Neural progenitor cell (in vitro differentiated cells): ENCODE data around the gene FCN3. TPM values are rescaled to one million over a fixed set of nuclear protein-coding genes. Genes with fewer than 3 reads are reported as not detected.

ENCODE experiments used
- DNase-seq: peaks from one replicate; pipeline ENCODE4 v3.0.0-alpha.2; 2016; ENCODE audit warnings: low spot score
- H2AFZ ChIP-seq: fragments of 200-600 bp; sonication (generic); replicated peaks from 2 replicates; pipeline ENCODE4 v1.6.1; 2016; ENCODE audit warnings: antibody characterized with exemption
- H3F3A ChIP-seq: fragments of 200-600 bp; sonication (generic); 2 replicates; pipeline ENCODE4 v1.6.1; 2016; ENCODE audit warnings: antibody characterized with exemption, low read depth
- H3K27ac ChIP-seq: fragments of 200-600 bp; sonication (generic); 2 replicates; pipeline ENCODE4 v1.5.1; 2016; ENCODE audit warnings: mild to moderate bottlenecking
- H3K27me3 ChIP-seq: fragments of 200-600 bp; sonication (generic); 2 replicates; pipeline ENCODE4 v1.6.1; 2016; ENCODE audit warnings: mild to moderate bottlenecking, moderate library complexity
- H3K36me3 ChIP-seq: fragments of 200-600 bp; sonication (generic); 2 replicates; pipeline ENCODE4 v1.5.1; 2016
- H3K4me1 ChIP-seq: fragments of 200-600 bp; sonication (generic); 2 replicates; pipeline ENCODE4 v1.6.1; 2016; ENCODE audit warnings: mixed run types
- H3K4me2 ChIP-seq: fragments of 200-600 bp; sonication (generic); 2 replicates; pipeline ENCODE4 v1.6.1; 2016
- H3K4me3 ChIP-seq: fragments of 200-600 bp; sonication (generic); 2 replicates; pipeline ENCODE4 v1.5.1; 2016
- H3K79me2 ChIP-seq: fragments of 200-600 bp; sonication (generic); 2 replicates; pipeline ENCODE4 v1.6.1; 2016; ENCODE audit warnings: low read depth
- H3K9ac ChIP-seq: fragments of 200-600 bp; sonication (generic); 2 replicates; pipeline ENCODE4 v1.6.1; 2016
- H3K9me3 ChIP-seq: fragments of 200-600 bp; sonication (generic); 2 replicates; pipeline ENCODE4 v1.5.1; 2016; ENCODE audit warnings: low read depth
- H4K20me1 ChIP-seq: fragments of 200-600 bp; sonication (generic); 2 replicates; pipeline ENCODE4 v1.6.1; 2016; ENCODE audit warnings: low read depth
- H3K27ac Mint-ChIP-seq: 3 replicates; pipeline ENCODE4 v1.8.0; 2021; ENCODE audit warnings: mixed read lengths
- H3K27me3 Mint-ChIP-seq: 2 replicates; pipeline ENCODE4 v1.8.0; 2022; ENCODE audit warnings: low read depth, mild to moderate bottlenecking, inconsistent platforms, moderate library complexity, mixed read lengths; ENCODE audit not compliant: insufficient read depth
- H3K36me3 Mint-ChIP-seq: 3 replicates; pipeline ENCODE4 v1.8.0; 2021; ENCODE audit warnings: mixed read lengths
- H3K4me1 Mint-ChIP-seq: 3 replicates; pipeline ENCODE4 v1.8.0; 2021; ENCODE audit warnings: mixed read lengths
- H3K4me3 Mint-ChIP-seq: 3 replicates; pipeline ENCODE4 v1.8.0; 2021; ENCODE audit warnings: mild to moderate bottlenecking, moderate library complexity, mixed read lengths
- H3K9me3 Mint-ChIP-seq: 3 replicates; pipeline ENCODE4 v1.8.0; 2020; ENCODE audit warnings: mixed read lengths
- CTCF ChIP-seq: fragments of 200-600 bp; sonication (generic); IDR thresholded peaks from 2 replicates; pipeline ENCODE4 v1.5.1; 2017; ENCODE audit warnings: antibody characterized with exemption, mild to moderate bottlenecking
- EZH2 ChIP-seq: fragments of 200-600 bp; sonication (generic); IDR thresholded peaks from 2 replicates; pipeline ENCODE4 v1.6.1; 2017; ENCODE audit warnings: antibody characterized with exemption, mild to moderate bottlenecking, moderate library complexity
- EZH2phosphoT487 ChIP-seq: fragments of 200-600 bp; sonication (generic); IDR thresholded peaks from 2 replicates; pipeline ENCODE4 v1.6.1; 2017; ENCODE audit warnings: antibody characterized with exemption
- total RNA-seq: library from RNA; depleted of rRNA; stranded (reverse); fragments of >200 nt; gene quantifications from 2 replicates; pipeline ENCODE4 v1.2.3, GENCODE V29; 2015; ENCODE audit warnings: low replicate concordance

Gene FCN3
- total RNA-seq, 1 donor from 2014 or later, result not detected

GRCh38 chr1:27377760-27378495 lies 3.3 kb upstream of the FCN3 start:
- DNase-seq, result no peak
- no peaks in the 10 kb centered on the region for H3K9me3 Mint-ChIP-seq

GRCh38 chr1:27372808-27373690 lies 1.6 kb downstream of the FCN3 start:
- Histone ChIP-seq H3F3A (peaks cover 1% of the 10 kb centered on the region), H2AFZ (no peak overlapping the region), H3K4me3 (no peak overlapping the region), H3K9me3 (no peaks in the 10 kb centered on the region), H3K4me2 (no peak overlapping the region), H3K4me1 (no peaks in the 10 kb centered on the region), H4K20me1 (no peaks in the 10 kb centered on the region), H3K9ac (no peak overlapping the region), H3K36me3 (no peaks in the 10 kb centered on the region), H3K27me3 (no peaks in the 10 kb centered on the region), H3K79me2 (no peaks in the 10 kb centered on the region), H3K27ac (no peak overlapping the region)
- TF ChIP-seq EZH2phosphoT487, result no peak
- no peak for TF ChIP-seq EZH2
- peak; percentile 52 for TF ChIP-seq CTCF
- Mint-ChIP-seq H3K4me3 (no peak overlapping the region), H3K9me3 (no peaks in the 10 kb centered on the region), H3K4me1 (peaks cover 10% of the 10 kb centered on the region), H3K27ac (no peak overlapping the region), H3K36me3 (no peaks in the 10 kb centered on the region), H3K27me3 (peaks cover 11% of the 10 kb centered on the region)
- peak; percentile 50 for DNase-seq

More at GRCh38 chr1:27377760-27378495, 3.3 kb upstream of the FCN3 start:
- no peak overlapping the region for H3K9ac ChIP-seq
- Mint-ChIP-seq H3K27ac (no peak overlapping the region), H3K27me3 (peaks cover 12% of the 10 kb centered on the region), H3K4me1 (peaks cover 6% of the 10 kb centered on the region), H3K4me3 (peak overlapping the region; percentile 16), H3K36me3 (no peaks in the 10 kb centered on the region)
- no peaks in the 10 kb centered on the region for H4K20me1 ChIP-seq
- TF ChIP-seq EZH2 (no peak), EZH2phosphoT487 (no peak), CTCF (no peak)
- H3K27me3 ChIP-seq, result peaks cover 24% of the 10 kb centered on the region
- H2AFZ ChIP-seq, result no peak overlapping the region
- H3K4me2 ChIP-seq, result no peak overlapping the region
- H3K27ac ChIP-seq, result no peak overlapping the region
- no peak overlapping the region for H3K4me3 ChIP-seq
- H3K4me1 ChIP-seq, result no peaks in the 10 kb centered on the region
- no peaks in the 10 kb centered on the region for H3K36me3 ChIP-seq
- H3K9me3 ChIP-seq, result no peaks in the 10 kb centered on the region
- H3F3A ChIP-seq, result no peaks in the 10 kb centered on the region
- no peaks in the 10 kb centered on the region for H3K79me2 ChIP-seq

GRCh38 chr1:27372022-27372807 lies 2.4 kb downstream of the FCN3 start:
- H3K4me2 ChIP-seq, result no peak overlapping the region
- H3K9me3 ChIP-seq, result no peaks in the 10 kb centered on the region
- Mint-ChIP-seq H3K4me3 (no peak overlapping the region), H3K9me3 (no peaks in the 10 kb centered on the region), H3K27ac (peak overlapping the region; percentile 86), H3K36me3 (no peaks in the 10 kb centered on the region), H3K27me3 (peaks cover 11% of the 10 kb centered on the region), H3K4me1 (peaks cover 15% of the 10 kb centered on the region)
- no peaks in the 10 kb centered on the region for H3K27me3 ChIP-seq
- peaks cover 5% of the 10 kb centered on the region for H3K4me1 ChIP-seq
- H3K27ac ChIP-seq, result no peak overlapping the region
- no peak overlapping the region for H2AFZ ChIP-seq
- H4K20me1 ChIP-seq, result no peaks in the 10 kb centered on the region
- H3K4me3 ChIP-seq, result no peak overlapping the region
- H3K36me3 ChIP-seq, result no peaks in the 10 kb centered on the region
- H3K79me2 ChIP-seq, result no peaks in the 10 kb centered on the region
- H3K9ac ChIP-seq, result no peak overlapping the region
- DNase-seq, result no peak
- TF ChIP-seq CTCF (no peak), EZH2phosphoT487 (no peak), EZH2 (no peak)
- peaks cover 10% of the 10 kb centered on the region for H3F3A ChIP-seq
